HL-60/S4 treated with retinoic acid at 250 ng/mL for 4 days and 3 days (cell line): ENCODE data around the gene C4BPB.

Source experiments
- in situ Hi-C: fragments of 300-500 bp; cut with MboI; formaldehyde crosslinking; loops from 2 replicates; pipeline ENCODE4 v1.7.0; 2022; ENCODE audit warnings: low sequenced_read_pairs

C4BPB gene

GRCh38 chr1:207059881-207060280, 28.8 kb upstream of the C4BPB start:
- in situ Hi-C loops = no loop called here

GRCh38 chr1:207060596-207060995, 28.1 kb upstream of the C4BPB start:
- in situ Hi-C loops = no loop called here

- in situ Hi-C loops = no loop called here
Measured at GRCh38 chr1:207062058-207062457, 26.6 kb upstream of the C4BPB start.

GRCh38 chr1:207063014-207063413, 25.6 kb upstream of the C4BPB start:
- in situ Hi-C loops = no loop called here

- in situ Hi-C loops = no loop called here
Measured at GRCh38 chr1:207064561-207064960, 24.1 kb upstream of the C4BPB start.

GRCh38 chr1:207067185-207067584, 21.5 kb upstream of the C4BPB start:
- in situ Hi-C loops = no loop called here

- in situ Hi-C loops = no loop called here
Measured at GRCh38 chr1:207067665-207068064, 21.0 kb upstream of the C4BPB start.

- in situ Hi-C loops = no loop called here
Measured at GRCh38 chr1:207069061-207069460, 19.6 kb upstream of the C4BPB start.

GRCh38 chr1:207069858-207070506, 18.7 kb upstream of the C4BPB start:
- in situ Hi-C loops = no loop called here

- in situ Hi-C loops = no loop called here
Measured at GRCh38 chr1:207070811-207071210, 17.8 kb upstream of the C4BPB start.

GRCh38 chr1:207071426-207071825, 17.2 kb upstream of the C4BPB start:
- in situ Hi-C loops = no loop called here

- in situ Hi-C loops = no loop called here
Measured at GRCh38 chr1:207072233-207072632, 16.4 kb upstream of the C4BPB start.

- in situ Hi-C loops = no loop called here
Measured at GRCh38 chr1:207073906-207074820, 14.5 kb upstream of the C4BPB start.

GRCh38 chr1:207076181-207076955, 12.3 kb upstream of the C4BPB start:
- in situ Hi-C loops = no loop called here

GRCh38 chr1:207077012-207077411, 11.6 kb upstream of the C4BPB start:
- in situ Hi-C loops = no loop called here

- in situ Hi-C loops = no loop called here
Measured at GRCh38 chr1:207077470-207078377, 10.9 kb upstream of the C4BPB start.

- in situ Hi-C loops = no loop called here
Measured at GRCh38 chr1:207078578-207079132, 10.0 kb upstream of the C4BPB start.

GRCh38 chr1:207079706-207080241, 8.9 kb upstream of the C4BPB start:
- in situ Hi-C loops = no loop called here

GRCh38 chr1:207081088-207081487, 7.6 kb upstream of the C4BPB start:
- in situ Hi-C loops = no loop called here

- in situ Hi-C loops = no loop called here
Measured at GRCh38 chr1:207081806-207082205, 6.9 kb upstream of the C4BPB start.
